GM21619 (cell line): Measurements from ENCODE around the gene SETD3.
A peak's percentile ranks its signal among the peaks of the same experiment; 100 is the strongest.

ENCODE experiments used
- ATAC-seq: cut with Tn5 transposase; IDR thresholded peaks from one replicate; pipeline ENCODE4 v1.9.1; 2021; ENCODE audit not compliant: unreplicated experiment

Gene SETD3

GRCh38 chr14:99497894-99498293, 17.2 kb upstream of the SETD3 start:
- ATAC-seq, result no peak

GRCh38 chr14:99497341-99497740, 16.7 kb upstream of the SETD3 start:
- no peak for ATAC-seq

GRCh38 chr14:99484106-99484505, 3.4 kb upstream of the SETD3 start:
- ATAC-seq, result no peak

DNA sequence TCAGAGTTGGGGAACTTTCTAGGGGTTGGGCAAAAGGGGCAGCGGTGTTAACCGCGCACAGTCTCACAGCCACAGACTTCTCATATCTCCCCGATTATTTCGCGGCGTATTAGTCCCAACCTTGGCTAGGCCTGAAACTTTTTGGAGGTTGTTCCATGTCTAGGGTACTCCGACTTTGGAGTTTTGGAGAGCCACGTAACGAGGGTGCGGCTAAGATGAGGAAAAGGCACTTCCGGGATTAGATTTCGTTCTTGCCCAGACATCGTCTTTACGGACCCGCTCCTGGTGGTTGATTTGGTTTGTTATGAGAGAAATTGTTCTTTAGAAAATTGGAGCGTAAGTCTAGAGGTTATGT, 1.1 kb upstream of the SETD3 start:
- ATAC-seq, result no peak

DNA sequence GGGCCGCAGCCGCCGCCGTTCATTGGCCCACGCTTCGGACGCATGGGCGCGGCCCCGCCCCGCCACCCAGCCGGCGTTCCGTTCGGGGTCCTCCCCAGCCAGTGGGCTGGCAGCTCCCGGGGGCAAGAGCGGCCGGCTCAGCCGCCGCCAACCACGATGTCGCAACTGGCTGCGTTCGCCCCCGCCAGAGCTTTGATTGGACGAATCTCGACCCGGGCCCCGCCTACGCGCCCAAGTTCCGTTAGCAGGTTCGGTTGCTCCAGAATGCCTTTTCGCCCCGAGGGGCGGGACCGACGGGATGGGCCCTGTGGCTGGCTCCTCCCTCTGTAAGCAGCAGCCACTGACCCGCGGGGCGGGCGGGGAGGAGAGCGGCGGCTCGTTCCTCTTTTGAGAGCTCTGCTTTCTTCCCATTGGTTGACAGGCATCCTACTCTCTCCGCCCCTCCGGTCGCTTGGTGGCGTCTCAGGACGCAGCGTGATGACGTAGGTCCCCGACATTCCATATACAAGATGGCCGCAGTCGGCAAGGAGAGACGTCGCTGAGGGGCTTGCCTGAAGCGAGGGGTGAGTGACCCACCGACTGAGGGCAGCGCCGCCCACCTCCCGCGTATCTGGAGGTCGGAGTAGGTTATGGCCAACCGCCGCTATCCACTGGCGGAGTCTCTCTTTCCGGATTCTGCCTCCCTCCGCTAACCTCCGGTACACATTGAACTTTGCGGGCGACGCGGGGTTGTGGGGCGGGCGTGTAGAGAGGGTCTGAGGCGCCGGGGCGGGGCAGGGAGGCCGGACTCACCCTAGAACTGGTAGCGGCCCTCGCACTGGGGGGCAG, 472 bp upstream of the SETD3 start, which contains the start of gene CCNK:
TSS of gene CCNK (plus strand) at position 493 of the 828 bp plus-strand sequence. CDS start 11,269 bp downstream, outside the sequence.
- ATAC-seq, result peak; percentile 86

GRCh38 chr14:99479160-99479905, 1.3 kb downstream of the SETD3 start:
- ATAC-seq, result no peak

- no peak for ATAC-seq
Observed at GRCh38 chr14:99478128-99478527, 2.5 kb downstream of the SETD3 start.

- no peak for ATAC-seq
Observed at GRCh38 chr14:99476864-99477263, 3.8 kb downstream of the SETD3 start.

DNA sequence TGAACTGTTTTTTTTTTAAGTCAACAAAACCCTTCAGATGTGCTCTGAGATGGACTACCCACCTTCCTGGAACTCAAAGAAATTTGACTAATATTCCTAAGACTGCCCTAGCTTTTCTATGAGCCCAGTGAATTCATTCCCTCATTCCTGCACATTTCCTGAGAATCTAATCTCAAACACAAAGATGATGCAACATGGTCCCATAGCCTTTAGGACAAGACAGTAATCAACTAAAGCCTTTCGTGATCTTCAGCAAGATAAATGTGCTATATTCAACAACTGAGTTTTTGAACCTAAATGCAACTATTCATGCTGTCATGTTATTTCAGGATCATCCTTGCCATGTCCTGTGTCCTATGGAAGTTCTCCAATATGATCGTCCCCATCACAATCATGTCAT, 5.0 kb downstream of the SETD3 start:
- ATAC-seq, result no peak

GRCh38 chr14:99475179-99475578, 5.5 kb downstream of the SETD3 start:
- no peak for ATAC-seq

DNA sequence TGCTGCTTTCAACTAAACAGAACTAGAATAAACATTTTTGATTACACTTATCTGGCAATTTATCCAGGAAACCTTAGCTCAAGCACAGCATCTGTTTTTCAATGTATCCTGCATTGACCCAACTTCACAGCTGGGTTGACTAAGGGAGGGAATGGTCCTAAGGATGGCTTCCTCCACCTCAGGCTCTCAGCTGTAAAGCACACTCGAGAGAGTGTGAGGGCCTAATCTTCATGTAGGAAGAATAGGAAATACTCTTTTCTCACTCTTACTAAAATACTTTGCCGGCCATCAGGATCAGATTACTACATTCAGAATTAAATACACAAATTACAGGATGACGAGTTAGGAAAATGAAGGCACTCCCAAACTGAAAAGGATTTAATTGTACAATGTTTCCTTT, 7.2 kb downstream of the SETD3 start:
- ATAC-seq, result no peak

- no peak for ATAC-seq
Observed at GRCh38 chr14:99472937-99473336, 7.7 kb downstream of the SETD3 start.

DNA sequence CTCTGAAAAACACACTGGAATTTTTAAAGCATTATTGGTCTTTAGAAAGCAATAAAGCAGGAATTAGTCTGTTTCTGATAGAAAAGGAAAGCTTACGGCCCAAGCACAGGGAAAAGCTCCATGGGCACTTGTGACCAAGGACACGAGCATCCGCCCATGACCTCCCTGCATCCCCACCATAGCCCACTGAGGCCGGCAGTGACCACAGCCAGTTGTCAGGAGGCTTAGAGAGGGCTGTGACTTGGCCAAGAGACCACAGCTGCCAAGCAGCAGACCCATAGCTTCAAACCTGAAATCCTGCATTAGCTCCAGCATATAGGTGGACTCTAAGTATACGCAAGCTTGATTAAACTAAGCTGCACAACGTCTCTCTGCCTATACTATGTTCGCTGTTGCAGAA, 8.9 kb downstream of the SETD3 start:
- ATAC-seq, result no peak

DNA sequence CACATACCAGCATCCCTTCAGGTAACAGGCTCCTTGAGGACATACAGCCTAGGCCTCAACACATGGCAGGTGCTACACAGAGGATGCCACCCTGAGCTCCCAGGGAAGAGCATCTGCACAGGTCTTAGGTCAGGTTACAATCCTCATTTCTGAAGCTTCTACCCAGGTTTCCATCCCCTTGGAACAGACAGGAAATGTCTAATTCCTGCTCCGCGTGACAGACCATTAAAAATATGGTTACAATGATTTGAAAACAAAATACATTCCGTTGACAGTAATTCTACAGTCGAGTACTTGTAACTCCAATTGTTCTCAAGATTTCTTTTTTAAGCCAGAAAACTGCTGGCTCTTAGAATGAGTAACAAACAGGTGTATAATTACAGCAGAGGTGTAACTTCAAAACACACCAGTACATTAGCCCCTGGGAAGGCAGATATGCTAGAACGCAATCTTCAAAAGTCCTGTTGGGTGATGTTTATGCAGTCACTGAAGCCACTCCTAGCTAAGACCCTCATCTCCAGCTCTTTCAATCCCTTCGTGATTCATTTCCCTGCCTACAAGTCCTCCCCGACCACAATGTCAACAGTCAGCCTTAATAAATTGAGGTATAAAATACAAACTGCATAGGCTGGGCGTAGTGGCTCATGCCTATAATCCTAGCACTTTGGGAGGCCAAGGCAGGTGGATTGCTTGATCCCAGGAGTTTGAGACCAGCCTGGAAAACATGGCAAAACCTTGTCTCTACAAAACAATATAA, 11.6 kb downstream of the SETD3 start:
- no peak for ATAC-seq

- ATAC-seq, result no peak
Observed at GRCh38 chr14:99468081-99468480, 12.6 kb downstream of the SETD3 start.

DNA sequence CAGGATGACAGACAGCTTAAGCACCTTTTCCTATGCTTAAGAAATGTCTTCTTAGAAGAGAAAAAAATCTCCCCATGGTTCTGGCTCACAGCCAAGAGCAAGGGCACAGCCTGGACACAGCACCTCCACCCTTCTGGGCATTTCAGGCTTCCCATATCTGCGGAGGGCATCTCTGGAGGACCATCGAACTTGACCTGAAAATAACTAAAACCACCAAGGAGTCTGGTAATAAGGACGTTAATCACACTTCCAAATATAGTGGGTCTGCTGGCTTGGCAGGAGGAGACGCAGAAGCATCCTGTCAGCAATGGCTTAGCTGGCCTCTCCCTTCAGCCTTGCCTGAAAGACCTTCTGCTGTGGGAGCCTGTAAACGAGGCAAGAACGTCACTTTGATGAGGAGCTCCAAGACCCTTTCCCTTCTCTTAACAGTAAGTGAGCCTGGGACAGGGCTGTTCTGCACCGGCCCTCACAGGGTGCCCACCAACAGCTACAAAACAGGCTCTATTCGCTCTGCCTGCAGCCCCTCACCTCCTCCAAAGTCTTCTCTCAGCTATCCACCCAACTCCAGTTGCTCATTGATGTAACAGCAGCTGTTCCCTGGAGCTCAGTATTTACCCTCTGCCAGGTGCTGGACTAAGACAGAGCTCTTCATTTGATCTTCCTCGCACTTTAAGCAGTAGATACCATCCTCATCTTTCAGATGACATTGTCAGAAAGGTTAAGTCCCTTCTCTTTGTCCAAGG, 13.2 kb downstream of the SETD3 start:
- ATAC-seq, result no peak

DNA sequence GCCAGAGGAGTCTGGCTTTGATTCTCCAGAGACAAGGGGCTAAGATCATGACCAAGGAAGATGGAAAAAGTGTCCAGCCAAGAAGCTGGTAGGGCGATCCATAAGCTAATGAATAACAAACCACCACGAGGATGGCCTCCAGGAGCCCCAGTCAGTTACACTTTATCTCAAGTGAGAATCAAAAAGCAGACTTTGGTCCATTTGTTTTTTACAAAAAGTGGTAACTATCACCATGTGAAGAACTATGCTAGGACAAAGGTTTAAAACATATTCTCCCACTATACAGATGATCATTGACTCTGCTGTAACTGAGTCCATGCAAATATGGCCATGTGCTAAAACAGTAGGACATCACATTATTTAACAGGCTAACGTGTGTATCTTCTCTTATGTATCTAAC, 13.9 kb downstream of the SETD3 start:
- no peak for ATAC-seq

DNA sequence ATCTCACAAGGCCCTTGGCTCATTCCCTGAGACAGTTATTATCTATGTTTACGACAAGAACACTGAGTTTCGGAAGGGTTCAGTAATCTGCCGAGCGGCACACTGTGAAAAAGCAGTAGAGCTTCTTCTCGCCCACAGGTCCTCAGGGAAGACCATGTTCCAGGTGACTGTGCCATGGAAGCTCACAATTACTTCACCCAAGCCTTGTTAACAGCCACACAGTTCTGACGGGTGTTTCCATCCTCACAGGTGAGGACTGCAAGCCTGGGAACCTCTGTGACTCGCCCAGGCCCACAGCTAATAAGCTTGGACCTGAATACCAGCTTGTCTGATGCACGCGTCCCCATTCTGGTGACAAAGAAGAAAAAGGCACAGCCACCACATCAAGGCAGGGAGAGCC, 15.4 kb downstream of the SETD3 start:
- ATAC-seq, result no peak

DNA sequence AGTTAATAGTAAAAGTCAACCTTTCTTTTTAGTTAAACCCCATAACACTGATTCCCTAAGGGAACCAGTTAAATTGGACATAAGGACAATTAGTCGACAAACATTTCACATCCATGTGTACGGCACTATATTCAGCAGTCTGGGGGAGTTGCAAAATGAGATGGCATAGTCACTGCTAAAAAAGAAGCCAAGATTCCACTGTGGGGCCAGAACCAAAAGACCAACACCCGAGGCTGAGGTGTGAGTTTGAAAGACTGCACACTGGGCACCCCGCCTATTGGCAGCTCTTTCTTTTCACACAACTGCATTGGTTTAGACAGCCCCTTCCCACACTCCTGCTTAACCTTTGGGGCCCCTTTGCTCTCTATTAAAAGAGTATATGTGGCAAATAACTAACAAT, 16.7 kb downstream of the SETD3 start:
- ATAC-seq, result no peak

GRCh38 chr14:99462210-99462609, 18.4 kb downstream of the SETD3 start:
- no peak for ATAC-seq
